H1 (cell line): ENCODE measurements around the gene CFDP1. TPM values are rescaled to one million over a fixed set of nuclear protein-coding genes. Genes with fewer than 3 reads are reported as not detected.

Source experiments
- CTCF ChIA-PET: fragments of 300-600 bp; sonication (Branson Sonifier 250); formaldehyde crosslinking; loops from one replicate; lab custom pipeline; 2021; ENCODE audit not compliant: partially characterized antibody; lab: Charles Lee
- POLR2A ChIA-PET: fragments of 300-600 bp; sonication (Branson Sonifier 250); formaldehyde crosslinking; loops from one replicate; lab custom pipeline; 2021; ENCODE audit warnings: inconsistent platforms; ENCODE audit not compliant: partially characterized antibody; lab: Charles Lee
- DNase-seq, 2 experiments: peaks; one replicate each; pipeline versions ENCODE4 v3.0.0 to v3.0.0-alpha.2; 2010 to 2022; ENCODE audit warnings: low spot score in 2 of 2, low read depth in 1 of 2, mixed read lengths in 1 of 2
- FAIRE-seq: peaks from 2 replicates; lab custom pipeline; 2011; peaks lifted over from hg19 to GRCh38; lab: Jason Lieb, UNC
- H2AFZ ChIP-seq: 2 replicates; pipeline ENCODE4 v1.8.1; 2012; ENCODE audit warnings: low read length, inconsistent platforms
- H2AK5ac ChIP-seq: 2 replicates; pipeline ENCODE4 v1.6.1; 2013; ENCODE audit warnings: low read depth, low read length
- H2BK120ac ChIP-seq: replicated peaks from 2 replicates; pipeline ENCODE3; 2013; ENCODE audit warnings: low read depth, low read length, inconsistent platforms
- H2BK12ac ChIP-seq: 2 replicates; pipeline ENCODE4 v1.6.1; 2013; ENCODE audit warnings: low read depth, low read length
- H2BK15ac ChIP-seq: 2 replicates; pipeline ENCODE4 v1.6.1; 2013; ENCODE audit warnings: low read length
- H2BK20ac ChIP-seq: 2 replicates; pipeline ENCODE4 v1.6.1; 2013; ENCODE audit warnings: low read length
- H2BK5ac ChIP-seq: 2 replicates; pipeline ENCODE4 v1.6.1; 2013; ENCODE audit warnings: low read depth, low read length
- H3K14ac ChIP-seq: 2 replicates; pipeline ENCODE4 v1.6.1; 2013; ENCODE audit warnings: inconsistent platforms; ENCODE audit not compliant: insufficient read length
- H3K18ac ChIP-seq: 2 replicates; pipeline ENCODE4 v1.6.1; 2013; ENCODE audit warnings: low read length; ENCODE audit errors: extremely low read depth
- H3K23ac ChIP-seq: 2 replicates; pipeline ENCODE4 v1.6.1; 2013; ENCODE audit warnings: inconsistent platforms; ENCODE audit not compliant: insufficient read length
- H3K23me2 ChIP-seq: 2 replicates; pipeline ENCODE4 v1.6.1; 2013; ENCODE audit warnings: low read depth, low read length
- H3K27ac ChIP-seq: 2 replicates; pipeline ENCODE4 v1.6.1; 2011; ENCODE audit warnings: low read depth, low read length, inconsistent platforms
- H3K27me3 ChIP-seq, 4 experiments: replicated peaks in 1 of 4; 1 replicate in 1 of 4; 2 replicates in 3 of 4; pipeline versions ENCODE4 v1.6.1 to v1.8.1; 2011 to 2013; ENCODE audit warnings: low read length in 3 of 4, mild to moderate bottlenecking in 3 of 4, inconsistent platforms in 2 of 4, mixed read lengths in 2 of 4, moderate library complexity in 1 of 4; ENCODE audit not compliant: control insufficient read depth in 3 of 4, insufficient read depth in 3 of 4; ENCODE audit errors: extremely low read depth in 1 of 4
- H3K36me3 ChIP-seq, 4 experiments: 2 replicates each; pipeline versions ENCODE4 v1.6.1 to v1.8.1; 2011 to 2013; ENCODE audit warnings: mild to moderate bottlenecking in 4 of 4, low read length in 3 of 4, moderate library complexity in 2 of 4, control low read depth in 1 of 4, inconsistent platforms in 1 of 4; ENCODE audit not compliant: insufficient read depth in 4 of 4, control insufficient read depth in 2 of 4
- H3K4ac ChIP-seq: replicated peaks from 2 replicates; pipeline ENCODE3; 2013; ENCODE audit warnings: low read length, low read depth, mixed read lengths, inconsistent platforms; ENCODE audit not compliant: insufficient read length
- H3K4me1 ChIP-seq, 4 experiments: replicated peaks in 1 of 4; 1 replicate in 1 of 4; 2 replicates in 3 of 4; pipeline versions ENCODE4 v1.6.1 to v1.8.1; 2011 to 2013; ENCODE audit warnings: low read length in 3 of 4, inconsistent platforms in 2 of 4, mixed read lengths in 1 of 4; ENCODE audit not compliant: insufficient read depth in 4 of 4, control insufficient read depth in 3 of 4
- H3K4me2 ChIP-seq, 2 experiments: 2 replicates each; pipeline versions ENCODE4 v1.6.1 to v1.8.1; 2011 to 2013; ENCODE audit warnings: low read depth in 2 of 2, low read length in 2 of 2, control low read depth in 1 of 2, inconsistent platforms in 1 of 2, mild to moderate bottlenecking in 1 of 2; ENCODE audit not compliant: insufficient read depth in 1 of 2
- H3K4me3 ChIP-seq, 4 experiments: fragments of 200-600, 300-600 bp in 1 of 4; sonication (generic), shearing (Covaris generic), sonication (Bioruptor Twin) in 1 of 4; 2 replicates each; pipeline versions ENCODE4 v1.5.1 to v1.8.1; 2011 to 2016; ENCODE audit warnings: low read length in 4 of 4, low read depth in 3 of 4, control low read depth in 2 of 4, inconsistent platforms in 2 of 4, mild to moderate bottlenecking in 2 of 4, mixed read lengths in 1 of 4, moderate library complexity in 1 of 4; ENCODE audit not compliant: insufficient read depth in 2 of 4; ENCODE audit errors: extremely low read depth in 1 of 4
- H3K56ac ChIP-seq: replicated peaks from 2 replicates; pipeline ENCODE3; 2013; ENCODE audit warnings: low read depth, mild to moderate bottlenecking, mixed read lengths, low read length, inconsistent platforms; ENCODE audit not compliant: insufficient read length
- H3K79me1 ChIP-seq: 2 replicates; pipeline ENCODE4 v1.6.1; 2013; ENCODE audit warnings: low read depth, low read length, control low read depth
- H3K79me2 ChIP-seq, 2 experiments: 2 replicates each; pipeline versions ENCODE4 v1.6.1 to v1.8.1; 2012 to 2013; ENCODE audit warnings: low read length in 2 of 2, mild to moderate bottlenecking in 2 of 2, inconsistent platforms in 1 of 2; ENCODE audit not compliant: insufficient read depth in 2 of 2, control insufficient read depth in 1 of 2
- H3K9ac ChIP-seq, 4 experiments: replicated peaks in 1 of 4; 1 replicate in 1 of 4; 2 replicates in 3 of 4; pipeline versions ENCODE4 v1.6.1 to v1.8.1; 2011 to 2013; ENCODE audit warnings: low read depth in 3 of 4, low read length in 3 of 4, control low read depth in 2 of 4, mild to moderate bottlenecking in 2 of 4, moderate library complexity in 2 of 4, inconsistent platforms in 1 of 4; ENCODE audit errors: extremely low read depth in 1 of 4
- H3K9me3 ChIP-seq, 2 experiments: 2 replicates each; pipeline versions ENCODE4 v1.6.1 to v1.8.1; 2012 to 2013; ENCODE audit warnings: mild to moderate bottlenecking in 2 of 2, moderate library complexity in 2 of 2, control low read depth in 1 of 2, inconsistent platforms in 1 of 2, low read depth in 1 of 2, low read length in 1 of 2, mixed read lengths in 1 of 2; ENCODE audit not compliant: insufficient read depth in 2 of 2
- H4K20me1 ChIP-seq, 2 experiments: replicated peaks in 1 of 2; 2 replicates each; pipeline versions ENCODE3 to v1.8.1; 2011 to 2013; ENCODE audit warnings: inconsistent platforms in 2 of 2, low read length in 2 of 2, mild to moderate bottlenecking in 1 of 2; ENCODE audit not compliant: insufficient read depth in 2 of 2, control insufficient read depth in 1 of 2
- H4K5ac ChIP-seq: 2 replicates; pipeline ENCODE4 v1.6.1; 2013; ENCODE audit warnings: low read length, low read depth, mixed read lengths, inconsistent platforms; ENCODE audit not compliant: insufficient read length
- H4K8ac ChIP-seq: 2 replicates; pipeline ENCODE4 v1.8.0; 2013; ENCODE audit warnings: mild to moderate bottlenecking, moderate library complexity, low read length, inconsistent platforms; ENCODE audit not compliant: insufficient read depth; ENCODE audit errors: extremely low read depth
- H4K91ac ChIP-seq: replicated peaks from 2 replicates; pipeline ENCODE3; 2013; ENCODE audit warnings: low read length, mixed read lengths, inconsistent platforms; ENCODE audit not compliant: insufficient read length
- CTBP2 ChIP-seq: IDR thresholded peaks from 2 replicates; pipeline ENCODE4 v1.7.0; 2011; ENCODE audit warnings: borderline replicate concordance, mild to moderate bottlenecking, moderate library complexity, mixed read lengths, low read length; ENCODE audit not compliant: insufficient read depth, insufficient read length
- JUN ChIP-seq: IDR thresholded peaks from 2 replicates; pipeline ENCODE4 v1.6.1; 2011; ENCODE audit warnings: low read depth, mild to moderate bottlenecking, improper control_type of control experiment, low read length
- POLR2AphosphoS5 ChIP-seq: IDR thresholded peaks from 2 replicates; pipeline ENCODE4 v1.6.1; 2011; ENCODE audit warnings: low read depth, low read length
- WGBS, 2 experiments: shearing (Covaris generic) in 1 of 2; methylation state at CpG; one replicate each; pipeline versions ENCODE4 v1.1.6 to v1.1.7; 2013 to 2015; ENCODE audit warnings: low lambda C conversion rate in 2 of 2, mixed read lengths in 2 of 2, inconsistent platforms in 1 of 2, low coverage in 1 of 2, missing lambda C conversion rate in 1 of 2; ENCODE audit not compliant: insufficient replicate concordance in 2 of 2, insufficient coverage in 1 of 2, insufficient read length in 1 of 2; ENCODE audit errors: extremely low coverage in 1 of 2, missing lambda C conversion rate in 1 of 2; 5-methylcytosine and 5-hydroxymethylcytosine counted together
- polyA plus RNA-seq, 7 experiments: library from polyadenylated mRNA; depleted of rRNA in 3 of 7; stranded (reverse) in 5 of 7; unstranded in 2 of 7; fragments of >200 nt in 5 of 7; fragments of 200-250 nt in 2 of 7; gene quantifications; 1 replicate in 5 of 7; 2 replicates in 1 of 7; 4 replicates in 1 of 7; pipeline versions ENCODE4 v1.2.1 to v1.2.3, GENCODE V29; 2011 to 2013; ENCODE audit warnings: missing spikeins in 2 of 7, mixed read lengths in 2 of 7
- total RNA-seq: library from RNA; stranded (reverse); fragmentation: NEBNext Ultra II Directional; extraction: Animal tissue kit (Norgen Biotek cat#: 25700); gene quantifications from 2 replicates; pipeline ENCODE4 v1.2.1, GENCODE V29; 2021

CFDP1 gene
- total and polyA plus RNA-seq, 2 of the 8 experiments (the other 6 are each of a cell fraction or from before 2014, with no cell fraction given): 25.5 to 77.3 TPM

GRCh38 chr16:75466760-75467159 lies 33.5 kb upstream of the CFDP1 start:
- no peak overlapping the region for H4K8ac ChIP-seq
- peaks cover 0 to 2% (median under 1%) of the 10 kb centered on the region in 4 experiments; a peak in 1 of 7 replicates for H3K4me1 ChIP-seq
- no peak overlapping the region for H3K14ac ChIP-seq
- H3K36me3 ChIP-seq: no peaks in the 10 kb centered on the region
- no peak overlapping the region for H2BK5ac ChIP-seq
- H2BK15ac ChIP-seq: no peak overlapping the region
- H3K27me3 ChIP-seq: no peaks in the 10 kb centered on the region
- H3K9me3 ChIP-seq: no peaks in the 10 kb centered on the region
- no peak overlapping the region for H3K4ac ChIP-seq
- H3K4me2 ChIP-seq: no peak overlapping the region
- H2BK120ac ChIP-seq: no peak overlapping the region
- ChIA-PET CTCF (interaction anchor here (0.7 to 9.6 kb wide), 6 partner anchors 9 to 156 kb away, joined by 3 to 181 read pairs (median 12); partner anchors contain the start of genes ADAT1 and CHST5), POLR2A (interaction anchor here (1.2 kb wide), 1 partner anchor 11 kb away, joined by 3 read pairs; no protein-coding TSS in a partner anchor)
- H2AFZ ChIP-seq: no peak overlapping the region
- no peak overlapping the region for H3K27ac ChIP-seq
- no peaks in the 10 kb centered on the region for H3K79me1 ChIP-seq
- H2AK5ac ChIP-seq: no peak overlapping the region
- no peak overlapping the region for H3K23ac ChIP-seq
- no peak overlapping the region for H3K18ac ChIP-seq
- FAIRE-seq: no peak
- H3K79me2 ChIP-seq: peaks cover 2 to 20% of the 10 kb centered on the region in 2 experiments
- no peak overlapping the region for H2BK20ac ChIP-seq
- H3K4me3 ChIP-seq: no peak overlapping the region
- 88% methylated on average over 2 of the region's 2 CpGs; no CpG with 5 or more reads in 1 of the 2 experiments for WGBS, 2 experiments
- peaks cover 5% of the 10 kb centered on the region in 2 experiments for H4K20me1 ChIP-seq
- 0 out of 2 replicates have a peak, but pooled peaks cover 4% of the 10 kb centered on the region for H3K23me2 ChIP-seq
- H2BK12ac ChIP-seq: no peak overlapping the region
- H3K56ac ChIP-seq: no peak overlapping the region
- no peak overlapping the region for H4K91ac ChIP-seq
- TF ChIP-seq JUN: no peak
- TF ChIP-seq CTBP2: no peak
- TF ChIP-seq POLR2AphosphoS5: no peak
- no peak for DNase-seq
- no peak overlapping the region for H3K9ac ChIP-seq
- no peak overlapping the region for H4K5ac ChIP-seq
